H1 (cell line): ENCODE results near the gene TMEM273.

Experiments used
- CTCF ChIP-seq, 3 experiments: IDR thresholded peaks; 1 replicate in 2 of 3; 2 replicates in 1 of 3; pipeline versions ENCODE4 v1.5.1 to v1.6.1; 2011; ENCODE audit warnings: low read length in 3 of 3, mild to moderate bottlenecking in 3 of 3, inconsistent platforms in 2 of 3, low read depth in 1 of 3, moderate library complexity in 1 of 3; ENCODE audit not compliant: insufficient read depth in 1 of 3; ENCODE audit errors: control extremely low read depth in 1 of 3
- POLR2AphosphoS5 ChIP-seq: IDR thresholded peaks from 2 replicates; pipeline ENCODE4 v1.6.1; 2011; ENCODE audit warnings: low read depth, low read length
- SP1 ChIP-seq: IDR thresholded peaks from 2 replicates; pipeline ENCODE4 v1.6.1; 2011; ENCODE audit warnings: low read depth, low read length

- TF ChIP-seq SP1 (no peak), POLR2AphosphoS5 (no peak), CTCF (IDR thresholded peaks at IDR 0.05; ENCODE audit: control extremely low read depth in 1 of 3, insufficient read depth in 1 of 3, low read depth in 1 of 3, low read length in 3 of 3) (no peak)
Measured at GRCh38 chr10:49152037-49152436, 36.2 kb downstream of the TMEM273 start.
